ENCODE results near the gene PLS1. TPM values are rescaled to one million over a fixed set of nuclear protein-coding genes. Genes with fewer than 3 reads are reported as not detected.
"Not testable (repeated sequence)": the region's sequence is repeated elsewhere in the genome, so short reads cannot be mapped to it uniquely, and the experiment has no call there.

PLS1 gene, protein sequence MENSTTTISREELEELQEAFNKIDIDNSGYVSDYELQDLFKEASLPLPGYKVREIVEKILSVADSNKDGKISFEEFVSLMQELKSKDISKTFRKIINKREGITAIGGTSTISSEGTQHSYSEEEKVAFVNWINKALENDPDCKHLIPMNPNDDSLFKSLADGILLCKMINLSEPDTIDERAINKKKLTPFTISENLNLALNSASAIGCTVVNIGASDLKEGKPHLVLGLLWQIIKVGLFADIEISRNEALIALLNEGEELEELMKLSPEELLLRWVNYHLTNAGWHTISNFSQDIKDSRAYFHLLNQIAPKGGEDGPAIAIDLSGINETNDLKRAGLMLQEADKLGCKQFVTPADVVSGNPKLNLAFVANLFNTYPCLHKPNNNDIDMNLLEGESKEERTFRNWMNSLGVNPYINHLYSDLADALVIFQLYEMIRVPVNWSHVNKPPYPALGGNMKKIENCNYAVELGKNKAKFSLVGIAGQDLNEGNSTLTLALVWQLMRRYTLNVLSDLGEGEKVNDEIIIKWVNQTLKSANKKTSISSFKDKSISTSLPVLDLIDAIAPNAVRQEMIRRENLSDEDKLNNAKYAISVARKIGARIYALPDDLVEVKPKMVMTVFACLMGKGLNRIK
- total RNA-seq (1 to 10 TPM in 8 of 9 donors, under 1 TPM in 1; 0.99 to 3.7 (median 1.7) TPM), polyA plus RNA-seq (1 to 10 TPM in 1 of 2 donors, under 1 TPM in 1; 0.80 to 2.6 TPM)
- long read RNA-seq, donor 1, partial matches to known transcripts = 0 of 5 reads
- long read RNA-seq, donor 1, other reads (novel, unspliced or antisense) = 4 of 5 reads
- long read RNA-seq, donor 2, transcript PLS1-202 (16 exons, 3,706 nt) = major isoform, 5 of 10 reads
- long read RNA-seq, donor 2, partial matches to known transcripts = 1 of 10 reads
- long read RNA-seq, donor 2, other reads (novel, unspliced or antisense) = 4 of 10 reads
- long read RNA-seq, donor 3, partial matches to known transcripts = 1 of 3 reads
- long read RNA-seq, donor 3, other reads (novel, unspliced or antisense) = 0 of 3 reads

DNA sequence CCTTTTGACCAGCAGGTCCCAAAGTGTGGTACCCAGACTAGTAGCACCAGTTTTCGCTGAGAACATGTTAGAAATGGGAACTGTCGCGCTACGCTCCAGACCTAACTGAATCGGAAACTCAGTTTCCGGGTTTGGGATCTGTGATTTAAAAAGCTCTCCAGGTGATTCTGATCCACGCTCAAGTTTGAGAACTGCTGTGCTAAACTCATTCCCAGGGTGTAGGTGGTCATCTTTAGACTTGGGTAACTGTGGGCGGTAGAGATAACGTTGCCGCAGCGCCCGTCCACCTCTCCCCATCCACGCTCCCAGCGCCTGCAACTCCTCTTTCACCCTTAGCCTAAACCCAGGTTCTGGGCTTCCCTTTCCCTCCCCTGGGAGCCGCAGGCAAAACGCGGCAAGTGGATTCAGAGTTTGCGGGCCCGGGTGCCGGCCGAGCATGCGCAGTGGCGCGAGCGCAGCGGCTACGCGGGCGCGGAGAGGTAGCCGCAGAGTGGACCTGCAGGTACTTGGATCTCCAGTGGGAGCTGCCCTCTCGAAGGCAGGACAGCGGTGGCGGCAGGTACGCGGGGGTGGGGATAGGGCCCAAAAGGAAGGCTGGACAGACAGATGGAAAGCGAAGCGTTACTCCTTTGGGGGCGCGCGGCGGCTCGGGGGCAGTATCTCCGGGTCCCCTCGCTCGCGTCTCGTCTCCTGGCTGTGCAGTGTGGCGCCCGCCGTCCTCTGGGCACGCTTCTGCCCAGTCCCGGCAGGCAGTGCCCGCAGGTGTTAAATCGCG is at the start of gene PLS1:
PLS1 (plus strand) TSS at position 443 of the 775 bp plus-strand sequence. CDS start 67,845 bp downstream, outside the sequence.
- no peaks in the 10 kb centered on the region for H3K36me3 ChIP-seq
- peaks cover 0 to 17% (median 4%) of the 10 kb centered on the region in 12 donors for H3K4me1 ChIP-seq
- H3K27ac ChIP-seq = peak within 1 kb of the TSS in 11 of 12 donors; percentile 11 to 70 (median 46)
- peak; percentile 76 to 92 (median 84) for DNase-seq
- peak within 1 kb of the TSS; percentile 61 to 86 (median 72) for H3K4me3 ChIP-seq
- intact Hi-C loops (cut with DNase I) = loop anchor here in 5 of 10 donors (5.0 to 10.0 kb wide), 3 partner anchors 126 to 229 kb away; partner anchors contain the start of gene TRPC1 (in 4 of the 5)
- TF ChIP-seq POLR2A (IDR thresholded peaks at IDR 0.05) = peak in 1 of 2 donors; percentile 70
- TF ChIP-seq, protein P1, sequence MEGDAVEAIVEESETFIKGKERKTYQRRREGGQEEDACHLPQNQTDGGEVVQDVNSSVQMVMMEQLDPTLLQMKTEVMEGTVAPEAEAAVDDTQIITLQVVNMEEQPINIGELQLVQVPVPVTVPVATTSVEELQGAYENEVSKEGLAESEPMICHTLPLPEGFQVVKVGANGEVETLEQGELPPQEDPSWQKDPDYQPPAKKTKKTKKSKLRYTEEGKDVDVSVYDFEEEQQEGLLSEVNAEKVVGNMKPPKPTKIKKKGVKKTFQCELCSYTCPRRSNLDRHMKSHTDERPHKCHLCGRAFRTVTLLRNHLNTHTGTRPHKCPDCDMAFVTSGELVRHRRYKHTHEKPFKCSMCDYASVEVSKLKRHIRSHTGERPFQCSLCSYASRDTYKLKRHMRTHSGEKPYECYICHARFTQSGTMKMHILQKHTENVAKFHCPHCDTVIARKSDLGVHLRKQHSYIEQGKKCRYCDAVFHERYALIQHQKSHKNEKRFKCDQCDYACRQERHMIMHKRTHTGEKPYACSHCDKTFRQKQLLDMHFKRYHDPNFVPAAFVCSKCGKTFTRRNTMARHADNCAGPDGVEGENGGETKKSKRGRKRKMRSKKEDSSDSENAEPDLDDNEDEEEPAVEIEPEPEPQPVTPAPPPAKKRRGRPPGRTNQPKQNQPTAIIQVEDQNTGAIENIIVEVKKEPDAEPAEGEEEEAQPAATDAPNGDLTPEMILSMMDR (IDR thresholded peaks at IDR 0.05) = no peak
- H3K9me3 ChIP-seq = no peaks in the 10 kb centered on the region
- no peaks in the 10 kb centered on the region for H3K27me3 ChIP-seq
- 0 to 1% (median 0%) methylated on average over 37 to 56 of the region's 56 CpGs for WGBS, 4 donors
- peak; percentile 89 to 97 (median 97) for ATAC-seq

DNA sequence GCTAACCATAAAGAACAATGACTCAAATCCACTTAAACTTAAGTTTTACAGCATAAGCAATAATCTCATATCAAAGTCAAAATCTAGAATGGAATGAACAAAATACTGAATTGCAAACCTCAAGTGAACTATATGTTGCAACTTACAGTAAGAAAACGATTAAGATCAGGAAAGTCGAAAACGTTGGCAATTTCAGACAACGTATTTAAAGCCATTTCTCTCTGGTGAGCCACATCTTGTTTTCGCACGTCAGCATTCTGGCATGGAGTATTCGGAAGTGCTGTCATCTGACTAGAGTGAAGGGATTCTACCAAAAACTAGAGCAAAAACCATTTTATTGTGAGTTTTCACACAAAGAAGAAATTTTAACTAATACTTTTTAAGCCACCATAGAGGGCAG is 46.2 kb upstream of the PLS1 start:
- Histone ChIP-seq H3K36me3 (peaks cover 4 to 100% (median 93%) of the 10 kb centered on the region in 9 donors), H3K4me3 (no peak overlapping the region), H3K9me3 (peaks cover 0 to 5% (median 0%) of the 10 kb centered on the region in 12 donors), H3K27me3 (no peaks in the 10 kb centered on the region), H3K4me1 (no peaks in the 10 kb centered on the region), H3K27ac (no peak overlapping the region)
- WGBS, 4 donors = 93 to 96% (median 94%) methylated on average over 7 of the region's 7 CpGs
- DNase-seq (no peak), ATAC-seq (no peak)
- TF ChIP-seq, protein P1 (IDR thresholded peaks at IDR 0.05) = no peak
- no peak for TF ChIP-seq POLR2A (IDR thresholded peaks at IDR 0.05)
- intact Hi-C loops (cut with DNase I) = no loop called here

DNA sequence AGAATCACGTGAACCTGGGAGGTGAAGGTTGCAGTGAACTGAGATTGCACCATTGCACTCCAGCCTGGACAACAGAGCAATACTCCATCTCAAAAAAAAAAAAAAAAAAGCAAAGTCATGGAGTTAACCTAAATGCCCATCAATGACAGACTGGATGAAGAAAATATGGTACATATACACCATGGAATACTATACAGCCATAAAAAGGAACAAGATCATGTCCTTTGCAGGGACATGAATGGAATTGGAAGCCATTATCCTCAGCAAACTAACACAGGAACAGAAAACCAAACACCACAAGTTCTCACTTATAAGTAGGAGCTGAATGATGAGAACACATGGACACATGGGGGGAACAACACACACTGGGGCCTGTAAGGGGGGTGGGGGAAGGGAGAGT is 43.6 kb upstream of the PLS1 start:
- H3K27me3 ChIP-seq; DNase-seq; H3K9me3 ChIP-seq; intact Hi-C loops (cut with DNase I); H3K27ac ChIP-seq; H3K4me1 ChIP-seq; ATAC-seq; H3K4me3 ChIP-seq: not testable (repeated sequence)
- peaks cover 4 to 100% (median 98%) of the 10 kb centered on the region in 9 donors for H3K36me3 ChIP-seq
- WGBS, 4 donors = 89 to 98% (median 96%) methylated on average over 1 of the region's 1 CpG

DNA sequence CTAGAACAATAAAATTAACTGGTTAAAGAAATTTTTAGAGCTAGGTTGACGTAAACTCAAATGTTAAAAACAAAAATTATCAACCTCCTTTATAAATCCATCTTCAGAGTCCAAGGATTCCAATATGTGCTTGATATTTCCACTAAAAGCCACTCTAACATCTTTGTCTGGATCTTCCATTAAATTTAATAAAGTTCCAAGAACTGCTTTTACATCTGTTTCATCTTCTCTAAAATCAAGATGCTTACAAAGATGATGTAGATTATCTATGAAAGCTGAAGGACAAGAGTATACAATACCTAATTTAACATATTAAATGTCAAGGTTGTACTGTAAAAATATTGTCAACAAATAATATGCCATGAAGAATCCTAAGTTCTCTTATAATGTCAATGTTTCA is 42.5 kb upstream of the PLS1 start:
- intact Hi-C loops (cut with DNase I) = no loop called here
- 97% methylated on average over 1 of the region's 1 CpG for WGBS, 4 donors
- Histone ChIP-seq H3K4me3 (no peak overlapping the region), H3K36me3 (peaks cover 4 to 100% (median 98%) of the 10 kb centered on the region in 9 donors), H3K4me1 (no peaks in the 10 kb centered on the region), H3K27me3 (no peaks in the 10 kb centered on the region), H3K27ac (no peak overlapping the region), H3K9me3 (peaks cover 0 to 5% (median 0%) of the 10 kb centered on the region in 12 donors)
- no peak for ATAC-seq
- DNase-seq = no peak
- TF ChIP-seq POLR2A (IDR thresholded peaks at IDR 0.05) = no peak
- TF ChIP-seq, protein P1 (IDR thresholded peaks at IDR 0.05) = no peak

Data from heart left ventricle (tissue), 16 donors.